Suprapubic skin (tissue), 3 donors: Measurements from ENCODE around the gene FMN1.

Source experiments
- CTCF ChIP-seq, 2 donors: fragments of 200-600 bp in 1 of 2; fragments of 450-650 bp in 1 of 2; sonication (generic) in 1 of 2; IDR thresholded peaks; one replicate each; pipeline ENCODE4 v1.5.1; 2016 to 2019; ENCODE audit warnings: antibody characterized with exemption in 2 of 2, mild to moderate bottlenecking in 1 of 2, moderate library complexity in 1 of 2
- POLR2AphosphoS5 ChIP-seq, 3 donors: sonication (generic); formaldehyde crosslinking; IDR thresholded peaks; one replicate each; pipeline ENCODE4 v1.6.1; 2017; ENCODE audit warnings: antibody characterized with exemption in 3 of 3

GRCh38 chr15:32877252-32878019 lies 317.1 kb downstream of the FMN1 start:
- TF ChIP-seq POLR2AphosphoS5 (IDR thresholded peaks at IDR 0.05): no peak
- TF ChIP-seq CTCF (IDR thresholded peaks at IDR 0.05): no peak
